HepG2 (cell line): ENCODE results near the gene CADM1. TPM values are rescaled to one million over a fixed set of nuclear protein-coding genes. Genes with fewer than 3 reads are reported as not detected.

ENCODE experiments used
- ARNT2 ChIP-seq: sonication (generic); formaldehyde crosslinking; IDR thresholded peaks from 2 replicates; pipeline ENCODE4 v1.8.0; 2022; ENCODE audit warnings: mild to moderate bottlenecking, low read depth, missing genetic modification reagents, moderate library complexity
- ATF7-NPFF ChIP-seq: sonication (generic); formaldehyde crosslinking; IDR thresholded peaks from 2 replicates; pipeline ENCODE4 v1.8.1; 2023; ENCODE audit warnings: mild to moderate bottlenecking, low read depth, missing genetic modification reagents, moderate library complexity
- CBFB ChIP-seq: sonication (generic); formaldehyde crosslinking; IDR thresholded peaks from 2 replicates; pipeline ENCODE4 v1.4.0; 2020; ENCODE audit warnings: missing genetic modification reagents
- ESRRA ChIP-seq: sonication (generic); formaldehyde crosslinking; IDR thresholded peaks from 2 replicates; pipeline ENCODE4 v1.5.1; 2020; ENCODE audit warnings: mild to moderate bottlenecking, low read depth, missing genetic modification reagents
- FOSL1 ChIP-seq: sonication (generic); formaldehyde crosslinking; IDR thresholded peaks from 2 replicates; pipeline ENCODE4 v1.9.0; 2021; ENCODE audit warnings: missing genetic modification reagents, borderline replicate concordance
- FOXM1 ChIP-seq: sonication (generic); formaldehyde crosslinking; IDR thresholded peaks from 2 replicates; pipeline ENCODE4 v1.5.0; 2020; ENCODE audit warnings: missing genetic modification reagents
- GTF3A ChIP-seq: sonication (generic); formaldehyde crosslinking; conservative IDR thresholded peaks from 2 replicates; pipeline ENCODE4 v1.4.0; 2020; ENCODE audit warnings: mild to moderate bottlenecking, missing genetic modification reagents
- HHEX ChIP-seq: IDR thresholded peaks from 2 replicates; pipeline ENCODE4 v1.6.1; 2016; ENCODE audit warnings: control low read depth
- HNF4G ChIP-seq, 2 experiments: sonication (generic) in 1 of 2; formaldehyde crosslinking in 1 of 2; IDR thresholded peaks; 2 replicates each; pipeline versions ENCODE4 v1.4.0 to v1.6.1; 2011 to 2020; ENCODE audit warnings: borderline replicate concordance in 2 of 2, low read depth in 2 of 2, mild to moderate bottlenecking in 2 of 2, low read length in 1 of 2, missing genetic modification reagents in 1 of 2, moderate library complexity in 1 of 2
- JUND ChIP-seq: sonication (generic); formaldehyde crosslinking; IDR thresholded peaks from 2 replicates; pipeline ENCODE4 v1.8.0; 2022; ENCODE audit warnings: mild to moderate bottlenecking, missing genetic modification reagents
- KDM5A ChIP-seq: fragments of 200-600 bp; sonication (generic); IDR thresholded peaks from 2 replicates; pipeline ENCODE4 v1.7.0; 2018; ENCODE audit warnings: antibody characterized with exemption, mild to moderate bottlenecking, low read length, borderline replicate concordance
- KMT2A ChIP-seq: sonication (generic); formaldehyde crosslinking; IDR thresholded peaks from 2 replicates; pipeline ENCODE4 v1.4.0; 2020; ENCODE audit warnings: missing genetic modification reagents
- MED8 ChIP-seq: sonication (generic); formaldehyde crosslinking; IDR thresholded peaks from 2 replicates; pipeline ENCODE4 v1.8.1; 2023; ENCODE audit warnings: mild to moderate bottlenecking, missing genetic modification reagents; ENCODE audit not compliant: insufficient replicate concordance
- MLX ChIP-seq: IDR thresholded peaks from 2 replicates; pipeline ENCODE4 v1.6.1; 2016
- PCBP1 ChIP-seq: fragments of 200-400 bp; formaldehyde crosslinking; IDR thresholded peaks from 2 replicates; pipeline ENCODE4 v1.6.1; 2017; ENCODE audit warnings: mild to moderate bottlenecking, low read depth, low read length, borderline replicate concordance
- PHF21A ChIP-seq: sonication (generic); formaldehyde crosslinking; IDR thresholded peaks from 2 replicates; pipeline ENCODE4 v1.5.0; 2020; ENCODE audit warnings: mild to moderate bottlenecking, missing genetic modification reagents
- POLR2AphosphoS2 ChIP-seq: IDR thresholded peaks from 2 replicates; pipeline ENCODE4 v1.6.1; 2011; ENCODE audit warnings: low read depth, low read length, improper control_type of control experiment
- RFXAP ChIP-seq: sonication (generic); formaldehyde crosslinking; IDR thresholded peaks from 2 replicates; pipeline ENCODE4 v1.4.0; 2020; ENCODE audit warnings: missing genetic modification reagents, borderline replicate concordance
- SRY ChIP-seq: sonication (generic); formaldehyde crosslinking; IDR thresholded peaks from 2 replicates; pipeline ENCODE4 v1.8.0; 2022; ENCODE audit warnings: mild to moderate bottlenecking, missing genetic modification reagents
- SYNCRIP ChIP-seq: fragments of 200-400 bp; formaldehyde crosslinking; IDR thresholded peaks from 2 replicates; pipeline ENCODE4 v1.6.1; 2018; ENCODE audit warnings: mild to moderate bottlenecking, low read depth, low read length; ENCODE audit not compliant: insufficient read depth
- ZBTB21 ChIP-seq: sonication (generic); formaldehyde crosslinking; IDR thresholded peaks from 2 replicates; pipeline ENCODE4 v1.4.0; 2020; ENCODE audit warnings: missing genetic modification reagents
- ZNF232 ChIP-seq: sonication (generic); formaldehyde crosslinking; IDR thresholded peaks from 2 replicates; pipeline ENCODE4 v1.4.0; 2020; ENCODE audit warnings: missing genetic modification reagents, borderline replicate concordance
- ZNF256 ChIP-seq: sonication (generic); formaldehyde crosslinking; conservative IDR thresholded peaks from 2 replicates; pipeline ENCODE4 v1.4.0; 2020; ENCODE audit warnings: missing genetic modification reagents
- ZNF431 ChIP-seq: sonication (generic); formaldehyde crosslinking; IDR thresholded peaks from 2 replicates; pipeline ENCODE4 v1.9.0; 2022; ENCODE audit warnings: missing genetic modification reagents, low read depth, mild to moderate bottlenecking, borderline replicate concordance
- ZNF570 ChIP-seq: sonication (generic); formaldehyde crosslinking; IDR thresholded peaks from 2 replicates; pipeline ENCODE4 v1.4.0; 2020; ENCODE audit warnings: mild to moderate bottlenecking, missing genetic modification reagents, borderline replicate concordance
- ZNF629 ChIP-seq: sonication (generic); formaldehyde crosslinking; conservative IDR thresholded peaks from 2 replicates; pipeline ENCODE4 v1.5.0; 2020; ENCODE audit warnings: missing genetic modification reagents
- ZNF674 ChIP-seq: sonication (generic); formaldehyde crosslinking; IDR thresholded peaks from 2 replicates; pipeline ENCODE4 v1.5.0; 2020; ENCODE audit warnings: low read depth, mild to moderate bottlenecking, missing genetic modification reagents
- ZNF737 ChIP-seq: sonication (generic); formaldehyde crosslinking; IDR thresholded peaks from 2 replicates; pipeline ENCODE4 v1.5.0; 2020; ENCODE audit warnings: missing genetic modification reagents, mild to moderate bottlenecking, borderline replicate concordance
- ZNF83 ChIP-seq: sonication (generic); formaldehyde crosslinking; IDR thresholded peaks from 2 replicates; pipeline ENCODE4 v1.4.0; 2020; ENCODE audit warnings: missing genetic modification reagents, mild to moderate bottlenecking, borderline replicate concordance
- ZNF839 ChIP-seq: sonication (generic); formaldehyde crosslinking; IDR thresholded peaks from 2 replicates; pipeline ENCODE4 v1.4.0; 2020; ENCODE audit warnings: missing genetic modification reagents, mild to moderate bottlenecking, borderline replicate concordance
- ZNF879 ChIP-seq: sonication (generic); formaldehyde crosslinking; IDR thresholded peaks from 2 replicates; pipeline ENCODE4 v1.8.1; 2023; ENCODE audit warnings: missing genetic modification reagents
- polyA plus RNA-seq, 8 experiments: library from polyadenylated mRNA; depleted of rRNA in 3 of 8; stranded (reverse) in 7 of 8; unstranded in 1 of 8; fragments of >200 nt; fragmentation: Illumina TruSeq in 4 of 8; extraction: Trizol in 4 of 8; gene quantifications; 2 replicates each; pipeline versions ENCODE4 v1.2.1 to v1.2.3, GENCODE V29; 2011 to 2016; ENCODE audit warnings: low read depth in 4 of 8, missing spikeins in 1 of 8, mixed read lengths in 1 of 8; ENCODE audit not compliant: insufficient read depth in 1 of 8
- total RNA-seq, 5 experiments: library from RNA; depleted of rRNA; stranded (reverse); fragments of >200 nt; fragmentation: Illumina TruSeq; extraction: Trizol; gene quantifications; 2 replicates each; pipeline ENCODE4 v1.2.3, GENCODE V29; 2016; ENCODE audit warnings: low read depth in 1 of 5
- TF ChIP-seq, protein P1 (sequence below): sonication (generic); formaldehyde crosslinking; IDR thresholded peaks from 2 replicates; pipeline ENCODE4 v1.8.0; 2022; ENCODE audit warnings: missing genetic modification reagents, mild to moderate bottlenecking, moderate library complexity, borderline replicate concordance

The CADM1 gene
- total and polyA plus RNA-seq, 2 of the 13 experiments (the other 11 are each of a cell fraction or from before 2014, with no cell fraction given) = 71.3 to 122 TPM

DNA sequence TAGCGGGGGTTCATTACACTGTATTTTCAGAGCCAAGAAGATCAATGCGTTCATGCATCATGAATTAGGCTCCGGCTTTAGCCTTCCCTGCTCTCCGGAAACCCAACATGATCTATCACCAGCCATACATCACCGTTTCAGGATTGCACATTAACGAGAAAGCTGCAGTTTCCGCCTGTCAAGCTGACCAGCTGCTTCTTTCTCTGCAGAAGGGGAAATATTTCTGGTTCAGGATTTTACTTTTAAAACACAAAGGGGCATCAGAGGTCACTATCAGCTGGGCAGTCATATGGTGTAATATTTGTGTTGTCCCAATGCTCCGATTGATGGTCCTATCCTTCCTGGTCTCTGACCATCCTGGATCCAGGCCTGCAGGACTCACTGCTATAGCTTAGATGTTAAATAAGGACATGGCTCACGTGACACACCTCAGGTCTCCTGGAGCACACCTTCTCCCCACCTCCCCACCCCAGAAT is 21.4 kb upstream of the CADM1 start (continued):
- TF ChIP-seq ZBTB21 (CRISPR knock-in tag) (no peak), ZNF839 (CRISPR knock-in tag) (no peak), MLX (no peak), GTF3A (CRISPR knock-in tag) (no peak), ZNF570 (CRISPR knock-in tag) (no peak), CBFB (CRISPR knock-in tag) (no peak), POLR2AphosphoS2 (no peak), ZNF232 (CRISPR knock-in tag) (no peak), MED8 (CRISPR knock-in tag) (no peak), FOXM1 (CRISPR knock-in tag) (no peak), SRY (CRISPR knock-in tag) (no peak), FOSL1 (CRISPR knock-in tag) (no peak), ZNF879 (no peak), HHEX (no peak), JUND (CRISPR knock-in tag) (no peak), RFXAP (CRISPR knock-in tag) (no peak), PHF21A (CRISPR knock-in tag) (peak; percentile 51), ZNF256 (CRISPR knock-in tag) (no peak), ZNF674 (CRISPR knock-in tag) (no peak), ZNF83 (CRISPR knock-in tag) (no peak), ZNF629 (CRISPR knock-in tag) (no peak), KMT2A (CRISPR knock-in tag) (no peak), PCBP1 (no peak), ATF7-NPFF (CRISPR knock-in tag) (no peak), HNF4G (IDR thresholded peaks at IDR 0.05; ENCODE audit: borderline replicate concordance, low read depth, low read length) (no peak), HNF4G (CRISPR knock-in tag; IDR thresholded peaks at IDR 0.05; ENCODE audit: borderline replicate concordance, low read depth) (no peak), KDM5A (no peak), ARNT2 (CRISPR knock-in tag) (no peak), ZNF737 (CRISPR knock-in tag) (no peak), SYNCRIP (no peak), ESRRA (CRISPR knock-in tag) (no peak), ZNF431 (CRISPR knock-in tag) (no peak)
- TF ChIP-seq, protein P1, sequence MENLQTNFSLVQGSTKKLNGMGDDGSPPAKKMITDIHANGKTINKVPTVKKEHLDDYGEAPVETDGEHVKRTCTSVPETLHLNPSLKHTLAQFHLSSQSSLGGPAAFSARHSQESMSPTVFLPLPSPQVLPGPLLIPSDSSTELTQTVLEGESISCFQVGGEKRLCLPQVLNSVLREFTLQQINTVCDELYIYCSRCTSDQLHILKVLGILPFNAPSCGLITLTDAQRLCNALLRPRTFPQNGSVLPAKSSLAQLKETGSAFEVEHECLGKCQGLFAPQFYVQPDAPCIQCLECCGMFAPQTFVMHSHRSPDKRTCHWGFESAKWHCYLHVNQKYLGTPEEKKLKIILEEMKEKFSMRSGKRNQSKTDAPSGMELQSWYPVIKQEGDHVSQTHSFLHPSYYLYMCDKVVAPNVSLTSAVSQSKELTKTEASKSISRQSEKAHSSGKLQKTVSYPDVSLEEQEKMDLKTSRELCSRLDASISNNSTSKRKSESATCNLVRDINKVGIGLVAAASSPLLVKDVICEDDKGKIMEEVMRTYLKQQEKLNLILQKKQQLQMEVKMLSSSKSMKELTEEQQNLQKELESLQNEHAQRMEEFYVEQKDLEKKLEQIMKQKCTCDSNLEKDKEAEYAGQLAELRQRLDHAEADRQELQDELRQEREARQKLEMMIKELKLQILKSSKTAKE (CRISPR knock-in tag) = no peak
